NCI-H1436 treated with DMSO at 0.1 percent for 48 hours (cell line): ENCODE data around the gene MLX.

Experiments used
- DNase-seq: peaks from one replicate; lab custom pipeline; 2025; lab: John Stamatoyannopoulos, UW

Gene MLX

DNA sequence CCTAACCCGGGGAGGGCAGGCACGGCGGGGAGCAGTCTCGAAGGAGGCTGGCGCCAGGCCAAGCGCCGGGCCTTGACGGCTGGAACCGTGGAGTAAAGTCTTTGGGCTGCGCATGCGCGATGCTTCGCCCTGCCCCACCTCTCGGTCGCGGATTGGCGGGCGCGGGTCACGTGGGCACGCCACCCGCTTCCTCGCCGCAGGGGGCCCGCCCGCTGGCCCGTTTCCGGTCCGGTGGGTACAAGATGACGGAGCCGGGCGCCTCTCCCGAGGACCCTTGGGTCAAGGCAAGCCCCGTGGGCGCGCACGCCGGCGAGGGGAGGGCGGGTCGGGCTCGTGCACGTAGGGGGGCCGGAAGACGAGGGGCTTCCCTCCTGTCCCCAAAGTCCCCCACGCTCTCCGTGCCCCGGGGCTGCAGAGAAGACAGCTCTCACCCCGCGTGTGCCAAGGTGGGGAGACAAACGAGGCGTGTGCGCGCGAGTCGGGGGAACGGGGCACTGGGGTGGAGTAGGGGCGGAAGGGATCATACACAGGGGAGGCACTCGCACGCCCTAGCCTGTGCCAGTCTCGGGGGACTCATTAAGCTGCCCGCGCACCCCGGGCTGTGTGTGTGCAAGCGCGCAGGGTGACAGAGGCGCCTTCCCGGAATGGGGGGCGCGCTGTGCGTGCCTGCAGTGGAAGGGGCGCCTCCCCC is at the start of gene MLX:
MLX (plus strand) TSS at position 218 of the 691 bp plus-strand sequence; CDS start at position 243, 25 bp downstream.
- peak; percentile 78 for DNase-seq

GRCh38 chr17:42517516-42517915 is 49.4 kb upstream of the MLX start:
- DNase-seq = no peak

- DNase-seq = no peak
Observed at GRCh38 chr17:42518046-42518754, 48.7 kb upstream of the MLX start.

- no peak for DNase-seq
Observed at GRCh38 chr17:42518755-42519545, 48.0 kb upstream of the MLX start.

GRCh38 chr17:42519546-42520491 is 47.1 kb upstream of the MLX start:
- no peak for DNase-seq

GRCh38 chr17:42520540-42520951 is 46.4 kb upstream of the MLX start:
- DNase-seq = no peak

DNA sequence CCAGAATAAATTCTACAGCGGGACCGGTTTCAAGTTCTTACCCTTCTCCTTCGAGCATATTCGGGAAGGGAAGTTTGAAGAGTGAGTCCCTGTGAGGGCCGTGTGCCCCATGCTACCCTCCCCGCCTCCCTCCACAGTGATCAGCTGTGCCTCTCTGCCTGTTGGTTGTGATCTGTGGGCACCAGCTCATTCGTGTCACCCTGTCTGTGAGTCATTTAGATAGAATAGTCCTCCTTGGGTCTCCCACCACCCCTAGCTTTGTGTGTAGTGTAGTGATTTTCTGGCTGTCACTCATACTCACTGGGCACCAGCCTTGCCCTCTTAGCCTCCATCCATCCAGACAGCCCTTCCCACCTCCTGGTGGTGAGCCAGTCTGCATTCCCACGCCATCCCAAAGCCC is 45.9 kb upstream of the MLX start:
- no peak for DNase-seq

- no peak for DNase-seq
Observed at GRCh38 chr17:42521666-42522262, 45.1 kb upstream of the MLX start.

- DNase-seq = no peak
Observed at GRCh38 chr17:42522263-42522790, 44.6 kb upstream of the MLX start.

- DNase-seq = no peak
Observed at GRCh38 chr17:42522798-42523278, 44.1 kb upstream of the MLX start.

GRCh38 chr17:42525221-42525620 is 41.7 kb upstream of the MLX start:
- no peak for DNase-seq

GRCh38 chr17:42526031-42526444 is 40.9 kb upstream of the MLX start:
- DNase-seq = no peak

- DNase-seq = no peak
Observed at GRCh38 chr17:42527932-42528331, 39.0 kb upstream of the MLX start.

- no peak for DNase-seq
Observed at GRCh38 chr17:42529061-42529460, 37.8 kb upstream of the MLX start.

GRCh38 chr17:42530952-42531454 is 35.9 kb upstream of the MLX start:
- DNase-seq = no peak

- DNase-seq = no peak
Observed at GRCh38 chr17:42531455-42532354, 35.2 kb upstream of the MLX start.

DNA sequence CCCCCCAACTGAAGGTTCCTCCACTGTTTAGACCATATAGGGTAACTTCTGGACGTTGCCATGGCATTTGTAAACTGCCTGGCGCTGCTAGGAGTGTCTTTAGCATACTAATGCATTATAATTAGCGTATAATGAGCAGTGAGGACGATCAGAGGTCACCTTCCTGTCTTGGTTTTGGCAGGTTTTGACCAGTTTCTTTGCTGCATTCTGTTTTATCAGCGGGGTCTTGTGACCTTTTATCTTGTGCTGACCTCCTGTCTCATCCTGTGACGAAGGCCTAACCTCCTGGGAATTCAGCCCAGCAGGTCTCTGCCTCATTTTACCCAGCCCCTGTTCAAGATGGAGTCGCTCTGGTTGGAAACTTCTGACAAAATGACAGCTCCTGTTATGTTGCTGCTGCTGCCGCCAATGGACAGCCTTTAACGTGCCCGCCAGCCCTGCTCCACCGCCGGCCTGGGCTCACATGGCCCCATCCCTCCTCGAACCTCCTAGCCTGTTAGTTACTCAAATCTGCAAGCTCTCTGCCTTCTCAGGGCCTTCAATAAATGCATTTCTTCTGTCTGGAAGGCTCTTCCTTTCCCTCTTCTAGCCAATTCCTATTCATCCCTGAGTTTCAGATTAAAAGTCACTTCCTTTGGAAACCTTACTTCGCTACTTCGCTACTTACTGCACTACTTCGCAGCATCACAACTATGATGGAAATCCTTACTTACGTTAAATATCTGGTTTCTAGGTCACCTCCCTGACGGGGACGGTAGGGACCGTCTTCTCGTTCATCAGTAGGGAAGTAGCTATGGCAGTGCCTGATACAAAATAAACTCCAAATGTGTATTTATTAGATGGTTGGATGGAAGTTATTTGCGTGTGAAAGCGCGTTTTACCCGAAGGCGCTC is 31.5 kb upstream of the MLX start:
- DNase-seq = no peak

GRCh38 chr17:42536048-42536371 is 30.9 kb upstream of the MLX start, which contains the start of gene NAGLU:
NAGLU (plus strand) TSS chr17:42536241; CDS start chr17:42536273, 32 bp downstream.
- DNase-seq = peak; percentile 72
